MM.1S (cell line): ENCODE results near the gene TRABD2B.

Experiments used
- EZH2 ChIP-seq: fragments of 300-600 bp; sonication (generic); optimal IDR thresholded peaks from 2 replicates; pipeline ENCODE3; 2017; ENCODE audit warnings: low read depth, mild to moderate bottlenecking, antibody characterized with exemption, low read length, mixed read lengths
- EZH2phosphoT487 ChIP-seq: fragments of 300-600 bp; sonication (generic); IDR thresholded peaks from 2 replicates; pipeline ENCODE4 v1.6.1; 2018; ENCODE audit warnings: antibody characterized with exemption, low read length
- TF ChIP-seq, protein P1 (sequence below): fragments of 300-600 bp; sonication (generic); IDR thresholded peaks from 2 replicates; pipeline ENCODE4 v1.5.1; 2016; ENCODE audit warnings: antibody characterized with exemption, low read length, mixed read lengths

DNA sequence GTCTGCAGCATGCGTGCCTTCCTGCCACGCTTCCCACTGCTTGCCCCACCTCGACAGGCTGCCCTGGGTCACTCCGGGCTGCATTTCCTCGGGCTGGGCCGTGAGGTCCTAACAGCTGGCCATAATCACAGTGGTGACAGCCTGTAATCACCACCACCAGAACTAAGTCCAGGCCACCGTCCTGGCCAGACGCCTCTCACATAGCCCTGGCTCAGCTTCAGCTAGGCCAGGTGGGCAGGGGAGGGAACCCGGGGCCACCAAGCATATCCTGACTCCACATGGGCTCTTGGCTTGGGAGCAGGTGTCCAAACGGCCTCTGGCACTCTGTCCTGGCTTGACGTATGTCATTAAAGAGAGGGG is 229.5 kb downstream of the TRABD2B start:
- TF ChIP-seq, protein P1, sequence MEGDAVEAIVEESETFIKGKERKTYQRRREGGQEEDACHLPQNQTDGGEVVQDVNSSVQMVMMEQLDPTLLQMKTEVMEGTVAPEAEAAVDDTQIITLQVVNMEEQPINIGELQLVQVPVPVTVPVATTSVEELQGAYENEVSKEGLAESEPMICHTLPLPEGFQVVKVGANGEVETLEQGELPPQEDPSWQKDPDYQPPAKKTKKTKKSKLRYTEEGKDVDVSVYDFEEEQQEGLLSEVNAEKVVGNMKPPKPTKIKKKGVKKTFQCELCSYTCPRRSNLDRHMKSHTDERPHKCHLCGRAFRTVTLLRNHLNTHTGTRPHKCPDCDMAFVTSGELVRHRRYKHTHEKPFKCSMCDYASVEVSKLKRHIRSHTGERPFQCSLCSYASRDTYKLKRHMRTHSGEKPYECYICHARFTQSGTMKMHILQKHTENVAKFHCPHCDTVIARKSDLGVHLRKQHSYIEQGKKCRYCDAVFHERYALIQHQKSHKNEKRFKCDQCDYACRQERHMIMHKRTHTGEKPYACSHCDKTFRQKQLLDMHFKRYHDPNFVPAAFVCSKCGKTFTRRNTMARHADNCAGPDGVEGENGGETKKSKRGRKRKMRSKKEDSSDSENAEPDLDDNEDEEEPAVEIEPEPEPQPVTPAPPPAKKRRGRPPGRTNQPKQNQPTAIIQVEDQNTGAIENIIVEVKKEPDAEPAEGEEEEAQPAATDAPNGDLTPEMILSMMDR, result no peak
- TF ChIP-seq EZH2 (no peak), EZH2phosphoT487 (no peak)
